SU-DHL-6 (cell line): Measurements from ENCODE around the gene CCDC85C.

Experiments used
- EZH2phosphoT487 ChIP-seq: fragments of 200-600 bp; sonication (generic), shearing (Covaris generic); conservative IDR thresholded peaks from 2 replicates; pipeline ENCODE4 v1.6.1; 2018; ENCODE audit warnings: mild to moderate bottlenecking, antibody characterized with exemption, low read length, moderate library complexity, mixed read lengths
- TF ChIP-seq, protein P1 (sequence below): fragments of 200-600 bp; sonication (generic); IDR thresholded peaks from one replicate; pipeline ENCODE4 v1.5.1; 2017; ENCODE audit warnings: antibody characterized with exemption, mild to moderate bottlenecking, low read length, moderate library complexity; ENCODE audit not compliant: insufficient read depth, poor library complexity, severe bottlenecking

GRCh38 chr14:99471731-99472130 lies 132.3 kb downstream of the CCDC85C start:
- TF ChIP-seq, protein P1, sequence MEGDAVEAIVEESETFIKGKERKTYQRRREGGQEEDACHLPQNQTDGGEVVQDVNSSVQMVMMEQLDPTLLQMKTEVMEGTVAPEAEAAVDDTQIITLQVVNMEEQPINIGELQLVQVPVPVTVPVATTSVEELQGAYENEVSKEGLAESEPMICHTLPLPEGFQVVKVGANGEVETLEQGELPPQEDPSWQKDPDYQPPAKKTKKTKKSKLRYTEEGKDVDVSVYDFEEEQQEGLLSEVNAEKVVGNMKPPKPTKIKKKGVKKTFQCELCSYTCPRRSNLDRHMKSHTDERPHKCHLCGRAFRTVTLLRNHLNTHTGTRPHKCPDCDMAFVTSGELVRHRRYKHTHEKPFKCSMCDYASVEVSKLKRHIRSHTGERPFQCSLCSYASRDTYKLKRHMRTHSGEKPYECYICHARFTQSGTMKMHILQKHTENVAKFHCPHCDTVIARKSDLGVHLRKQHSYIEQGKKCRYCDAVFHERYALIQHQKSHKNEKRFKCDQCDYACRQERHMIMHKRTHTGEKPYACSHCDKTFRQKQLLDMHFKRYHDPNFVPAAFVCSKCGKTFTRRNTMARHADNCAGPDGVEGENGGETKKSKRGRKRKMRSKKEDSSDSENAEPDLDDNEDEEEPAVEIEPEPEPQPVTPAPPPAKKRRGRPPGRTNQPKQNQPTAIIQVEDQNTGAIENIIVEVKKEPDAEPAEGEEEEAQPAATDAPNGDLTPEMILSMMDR: no peak
- no peak for TF ChIP-seq EZH2phosphoT487
